IPS-18c (cell line): ENCODE results near the gene ZEB2.

Experiments used
- H3K4me3 ChIP-seq: 2 replicates; pipeline ENCODE4 v1.7.0; 2013; ENCODE audit warnings: low read depth, mild to moderate bottlenecking, low read length, moderate library complexity; ENCODE audit not compliant: insufficient read depth
- H3K9me3 ChIP-seq: one replicate; pipeline ENCODE4 v1.6.1; 2013; ENCODE audit warnings: mild to moderate bottlenecking, low read length, moderate library complexity; ENCODE audit not compliant: control insufficient read depth, insufficient read depth

Gene ZEB2

GRCh38 chr2:144470816-144471215 lies 49.1 kb downstream of the ZEB2 start:
- no peaks in the 10 kb centered on the region for H3K9me3 ChIP-seq
- H3K4me3 ChIP-seq = no peak overlapping the region

- Histone ChIP-seq H3K9me3 (no peaks in the 10 kb centered on the region), H3K4me3 (no peak overlapping the region)
These were observed 49.6 kb downstream of the ZEB2 start for GRCh38 chr2:144470334-144470733.

DNA sequence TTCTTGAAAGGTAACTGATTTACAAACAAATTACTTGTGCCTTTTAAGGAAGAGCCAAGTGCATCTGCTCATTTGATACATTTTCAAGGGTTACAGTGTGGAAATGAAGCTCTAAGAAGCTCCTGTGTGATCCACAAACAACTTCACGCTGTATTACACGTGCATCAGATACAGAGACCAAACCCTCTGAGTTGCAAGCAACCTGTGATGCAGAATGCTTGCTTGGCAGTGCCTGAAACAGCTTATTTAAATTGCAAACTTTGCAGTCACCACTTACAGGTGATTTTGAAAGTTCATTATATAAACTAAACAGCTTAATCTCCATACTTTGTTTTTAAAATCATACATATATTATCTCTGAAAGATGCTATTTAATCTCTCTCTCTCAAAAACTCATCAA lies 50.1 kb downstream of the ZEB2 start:
- H3K4me3 ChIP-seq = no peak overlapping the region

GRCh38 chr2:144468823-144469595 lies 50.9 kb downstream of the ZEB2 start:
- Histone ChIP-seq H3K4me3 (no peak overlapping the region), H3K9me3 (no peaks in the 10 kb centered on the region)

More for the DNA sequence above, 50.1 kb downstream of the ZEB2 start:
- H3K9me3 ChIP-seq = no peaks in the 10 kb centered on the region

DNA sequence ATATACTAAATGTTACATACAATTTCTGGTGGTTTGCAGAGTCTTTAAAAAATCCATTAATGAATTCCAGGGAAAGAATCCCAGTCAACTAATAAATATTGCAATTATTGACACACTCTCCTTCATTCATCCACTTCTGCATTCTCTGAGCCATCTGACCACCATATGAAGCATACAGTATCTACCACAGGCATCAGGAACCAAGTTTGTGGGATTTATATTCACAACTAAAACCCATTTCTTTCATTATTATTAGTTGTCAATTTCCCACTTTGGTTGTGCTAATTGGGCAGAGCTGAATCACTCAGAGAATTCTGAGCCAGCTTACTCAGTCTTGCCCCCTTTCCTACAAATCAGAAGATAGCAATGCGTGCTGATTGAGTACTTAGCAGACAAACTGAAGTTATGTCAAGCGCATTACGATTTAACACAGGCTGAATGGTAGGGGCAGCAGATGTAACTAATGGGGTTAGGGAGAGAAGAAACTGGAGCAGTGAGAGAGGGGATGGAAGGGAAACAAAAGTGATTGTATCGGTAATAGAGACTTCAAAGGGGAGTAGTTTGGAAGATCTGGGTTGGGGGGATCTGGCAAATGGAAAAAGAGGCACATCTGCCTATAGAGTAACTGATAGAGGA lies 52.3 kb downstream of the ZEB2 start:
- Histone ChIP-seq H3K4me3 (no peak overlapping the region), H3K9me3 (no peaks in the 10 kb centered on the region)

- Histone ChIP-seq H3K4me3 (no peak overlapping the region), H3K9me3 (no peaks in the 10 kb centered on the region)
These were observed 53.3 kb downstream of the ZEB2 start for GRCh38 chr2:144466637-144467036.

- H3K9me3 ChIP-seq = no peaks in the 10 kb centered on the region
These were observed 54.2 kb downstream of the ZEB2 start for GRCh38 chr2:144465749-144466148.

DNA sequence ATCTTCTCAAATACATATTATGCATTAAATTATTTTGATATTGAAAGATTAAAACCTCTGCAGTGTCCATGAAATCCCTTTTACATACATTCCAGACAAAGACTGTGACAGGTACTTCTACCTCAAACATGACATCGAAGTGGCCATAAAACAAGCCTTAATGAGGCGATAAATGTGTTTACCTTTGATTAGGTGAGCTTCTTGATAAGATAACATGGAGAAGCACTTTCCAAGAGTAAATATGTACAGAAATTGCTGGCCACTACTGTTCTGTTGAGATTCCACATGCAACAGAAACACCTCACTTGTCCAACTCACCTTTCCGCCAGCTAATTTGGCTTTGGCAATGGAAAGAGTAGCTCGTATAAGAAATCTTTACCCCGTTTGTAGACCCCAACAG lies 55.2 kb downstream of the ZEB2 start:
- Histone ChIP-seq H3K4me3 (no peak overlapping the region), H3K9me3 (no peaks in the 10 kb centered on the region)

More at GRCh38 chr2:144465749-144466148, 54.2 kb downstream of the ZEB2 start:
- H3K4me3 ChIP-seq = no peak overlapping the region

DNA sequence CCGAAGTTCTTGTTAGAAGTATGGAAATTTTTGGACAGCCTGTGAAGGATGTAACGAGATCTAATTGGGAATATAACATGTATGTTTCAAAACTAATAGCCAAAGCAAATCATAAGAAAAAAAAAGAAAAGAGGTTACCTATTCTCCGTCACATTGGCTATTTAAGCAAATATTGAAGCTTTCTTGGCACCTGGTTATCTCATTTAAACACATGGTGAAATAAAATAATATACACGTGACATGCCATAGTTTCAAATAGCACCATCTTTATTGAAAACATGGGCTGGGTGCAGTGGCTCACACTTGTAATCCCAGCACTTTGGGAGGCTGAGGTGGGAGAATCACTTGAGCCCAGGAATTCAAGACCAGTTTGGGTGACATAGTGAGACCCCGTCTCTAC lies 56.7 kb downstream of the ZEB2 start:
- no peak overlapping the region for H3K4me3 ChIP-seq
- H3K9me3 ChIP-seq = no peaks in the 10 kb centered on the region

- Histone ChIP-seq H3K4me3 (no peak overlapping the region), H3K9me3 (no peaks in the 10 kb centered on the region)
These were observed 57.7 kb downstream of the ZEB2 start for GRCh38 chr2:144462266-144462665.

DNA sequence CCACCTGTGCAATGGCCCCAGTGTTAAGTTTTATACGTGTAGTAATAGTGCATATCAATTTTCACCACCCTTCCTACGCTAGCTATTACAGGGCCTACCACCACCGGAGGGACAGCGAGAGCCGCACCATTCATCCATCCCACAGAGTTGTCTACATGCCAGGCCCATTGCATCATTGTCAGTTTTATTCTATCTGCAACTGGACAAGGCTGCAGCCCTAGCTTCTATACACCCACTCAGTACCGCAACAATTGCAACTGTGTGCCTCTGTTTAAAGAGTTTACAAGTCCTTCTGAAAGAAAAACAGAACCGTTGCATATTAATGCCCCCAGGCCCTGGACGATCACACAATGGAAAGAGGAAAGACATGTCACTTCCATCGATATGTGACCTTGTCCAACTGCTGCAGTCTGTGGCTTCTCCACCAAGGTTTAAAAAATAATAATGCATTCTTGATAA lies 58.6 kb downstream of the ZEB2 start:
- H3K9me3 ChIP-seq = no peaks in the 10 kb centered on the region
- H3K4me3 ChIP-seq = no peak overlapping the region

DNA sequence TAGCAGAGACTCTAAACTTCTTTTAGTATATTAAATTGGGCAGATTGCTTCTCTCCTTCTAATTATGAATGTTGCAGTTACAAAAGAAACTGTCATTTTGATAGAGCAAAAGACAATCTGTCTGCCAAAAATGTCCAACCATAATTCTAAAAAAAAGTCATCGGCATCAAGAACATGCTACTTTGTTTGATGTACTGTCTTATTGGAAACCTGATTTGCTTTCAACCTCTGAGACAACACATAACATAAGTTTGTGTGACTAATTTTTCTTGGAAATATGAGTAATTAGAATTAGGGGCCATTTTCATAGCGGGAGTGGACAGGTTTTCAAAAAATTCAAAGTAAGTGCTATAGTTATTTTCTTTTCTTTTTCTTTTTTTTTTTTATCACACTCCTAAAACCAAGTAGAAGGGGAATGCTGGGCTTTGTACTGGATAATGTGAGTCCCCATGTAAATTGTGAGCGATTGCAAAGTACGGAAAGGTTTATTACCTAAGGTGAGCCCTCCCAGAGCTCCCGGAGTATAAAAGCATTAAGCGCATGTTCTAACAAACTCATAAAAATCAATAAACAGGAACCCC lies 59.1 kb downstream of the ZEB2 start:
- Histone ChIP-seq H3K9me3 (no peaks in the 10 kb centered on the region), H3K4me3 (no peak overlapping the region)

DNA sequence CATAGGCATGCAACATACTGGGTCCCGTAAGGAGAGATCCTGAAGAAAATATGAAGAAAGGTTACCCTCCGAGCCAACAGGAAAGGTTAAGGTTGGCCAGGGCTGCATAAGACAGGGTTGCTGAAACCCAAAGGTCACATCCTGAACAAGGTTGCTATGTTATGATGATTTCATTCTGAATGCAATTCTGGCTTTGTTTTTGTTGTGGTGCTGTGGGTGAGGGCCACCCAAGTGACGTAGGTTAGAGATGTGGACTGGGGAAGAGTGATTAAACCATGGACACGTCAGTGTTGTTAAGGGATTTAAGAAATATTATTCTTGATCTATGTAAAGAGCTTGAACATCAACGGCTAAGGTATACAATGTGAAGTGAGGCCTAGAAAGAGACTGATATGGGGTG lies 60.0 kb downstream of the ZEB2 start:
- no peak overlapping the region for H3K4me3 ChIP-seq

GRCh38 chr2:144459286-144459685 lies 60.6 kb downstream of the ZEB2 start:
- no peaks in the 10 kb centered on the region for H3K9me3 ChIP-seq
- H3K4me3 ChIP-seq = no peak overlapping the region

More for the DNA sequence above, 60.0 kb downstream of the ZEB2 start:
- H3K9me3 ChIP-seq = no peaks in the 10 kb centered on the region

GRCh38 chr2:144458541-144458940 lies 61.4 kb downstream of the ZEB2 start:
- Histone ChIP-seq H3K4me3 (no peak overlapping the region), H3K9me3 (no peaks in the 10 kb centered on the region)

DNA sequence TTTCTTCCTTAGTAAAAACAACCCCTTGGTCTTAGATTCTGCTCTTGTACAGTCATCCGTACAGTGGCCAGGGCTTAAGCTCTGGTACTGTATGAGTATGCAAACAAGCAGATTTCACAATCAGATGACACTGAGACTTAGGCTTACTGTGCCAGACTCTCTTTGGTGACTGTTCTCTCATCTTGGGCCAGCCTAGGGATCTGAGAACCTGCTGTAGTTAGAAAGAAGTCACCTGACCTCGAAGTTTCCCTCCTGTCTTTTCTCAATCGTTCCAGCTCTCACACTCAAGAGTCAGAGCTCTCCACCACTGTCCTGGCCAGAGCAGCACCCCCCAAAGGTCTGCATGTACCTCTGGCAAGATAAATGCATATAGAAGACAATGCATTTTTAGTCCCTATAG lies 63.2 kb downstream of the ZEB2 start:
- Histone ChIP-seq H3K4me3 (no peak overlapping the region), H3K9me3 (no peaks in the 10 kb centered on the region)

DNA sequence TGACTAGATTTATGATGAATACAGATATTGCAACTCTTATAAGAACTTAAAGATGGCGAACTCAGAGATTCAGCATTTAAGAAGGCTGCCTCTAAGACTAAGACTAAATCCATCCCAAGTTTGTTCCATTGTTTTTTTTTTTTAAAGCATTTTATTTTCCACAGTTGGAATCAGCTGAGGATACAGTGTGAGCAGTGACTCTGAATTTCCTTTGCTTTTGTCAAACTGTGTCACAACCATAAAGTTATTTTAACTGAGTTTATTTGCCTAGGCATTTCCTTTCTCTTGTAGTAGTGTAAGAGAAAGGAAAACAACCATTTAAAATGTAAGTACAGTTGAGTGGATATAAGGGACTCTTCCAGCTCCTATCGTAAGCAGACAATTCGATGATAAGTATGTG lies 63.9 kb downstream of the ZEB2 start:
- Histone ChIP-seq H3K4me3 (no peak overlapping the region), H3K9me3 (no peaks in the 10 kb centered on the region)
